Loucy (cell line): ENCODE measurements around the gene RBM19.

Source experiments
- CTCF ChIP-seq: fragments of 200-600 bp; sonication (generic); conservative IDR thresholded peaks from 2 replicates; pipeline ENCODE4 v1.5.1; 2014; ENCODE audit warnings: mild to moderate bottlenecking, antibody characterized with exemption, low read length
- EZH2phosphoT487 ChIP-seq: fragments of 200-600 bp; IDR thresholded peaks from 2 replicates; pipeline ENCODE4 v1.6.1; 2018; ENCODE audit warnings: antibody characterized with exemption, mild to moderate bottlenecking, moderate library complexity, borderline replicate concordance

- TF ChIP-seq CTCF (no peak), EZH2phosphoT487 (no peak)
Measured at GRCh38 chr12:113778432-113779132, 187.5 kb downstream of the RBM19 start.
